Sigmoid colon (tissue), 7 donors: ENCODE results near the gene SLC2A13. TPM values are rescaled to one million over a fixed set of nuclear protein-coding genes. Genes with fewer than 3 reads are reported as not detected.

Source experiments
- DNase-seq: peaks from one replicate; pipeline ENCODE4 v3.0.0-alpha.2; 2019
- H3K27ac ChIP-seq, 4 donors: fragments of 200-600 bp; sonication (generic); one replicate each; pipeline ENCODE4 v1.5.1; 2016 to 2019; ENCODE audit warnings: mild to moderate bottlenecking in 1 of 4
- H3K27me3 ChIP-seq, 3 donors: fragments of 200-600 bp; sonication (generic); one replicate each; pipeline ENCODE4 v1.5.1; 2019; ENCODE audit warnings: mild to moderate bottlenecking in 1 of 3
- H3K36me3 ChIP-seq, 4 donors: fragments of 200-600 bp; sonication (generic); one replicate each; pipeline ENCODE4 v1.5.1; 2016 to 2019
- H3K4me1 ChIP-seq, 4 donors: fragments of 200-600 bp; sonication (generic); one replicate each; pipeline ENCODE4 v1.5.1; 2017 to 2019
- H3K4me3 ChIP-seq, 4 donors: fragments of 200-600 bp; sonication (generic); one replicate each; pipeline ENCODE4 v1.5.1; 2017 to 2019; ENCODE audit warnings: mild to moderate bottlenecking in 2 of 4, moderate library complexity in 1 of 4
- H3K9me3 ChIP-seq, 4 donors: fragments of 200-600 bp in 3 of 4; sonication (generic) in 3 of 4; one replicate each; pipeline versions ENCODE4 v1.5.1 to v1.6.1; 2013 to 2019
- EP300 ChIP-seq, 4 donors: sonication (generic); formaldehyde crosslinking; IDR thresholded peaks; one replicate each; pipeline ENCODE4 v1.6.1; 2017; ENCODE audit warnings: antibody characterized with exemption in 4 of 4
- POLR2A ChIP-seq, 2 donors: fragments of 450-650 bp; IDR thresholded peaks; one replicate each; pipeline ENCODE4 v1.6.1; 2016; ENCODE audit warnings: antibody characterized with exemption in 2 of 2, mild to moderate bottlenecking in 2 of 2, moderate library complexity in 2 of 2
- POLR2AphosphoS5 ChIP-seq, 4 donors: sonication (generic); formaldehyde crosslinking; IDR thresholded peaks; one replicate each; pipeline ENCODE4 v1.6.1; 2017; ENCODE audit warnings: antibody characterized with exemption in 4 of 4
- WGBS, 2 donors: extraction: QIAGEN DNeasy Blood & Tissue Kit; methylation state at CpG; one replicate each; pipeline ENCODE4 v1.1.7; 2013; 5-methylcytosine and 5-hydroxymethylcytosine counted together
- intact Hi-C: fragments of 100-400 bp; cut with DNase I; formaldehyde crosslinking; loops from one replicate; pipeline ENCODE4 v1.15.1; 2023
- polyA plus RNA-seq, 3 donors: library from polyadenylated mRNA; stranded (reverse); fragments of 200-250 nt; gene quantifications; one replicate each; pipeline ENCODE4 v1.2.3, GENCODE V29; 2013
- total RNA-seq, 4 donors: library from RNA; depleted of rRNA; stranded (reverse); fragments of >200 nt; gene quantifications; one replicate each; pipeline ENCODE4 v1.1.0, GENCODE V29; 2016
- TF ChIP-seq, protein P1 (sequence below), 4 experiments: fragments of 450-650 bp in 3 of 4; fragments of 200-600 bp in 1 of 4; IDR thresholded peaks; one replicate each; pipeline ENCODE4 v1.5.1; 2016 to 2019; ENCODE audit warnings: antibody characterized with exemption in 4 of 4, mild to moderate bottlenecking in 3 of 4, moderate library complexity in 2 of 4
- donor health status: healthy with polysubstance abuse.
- donor health status: Bipolar disorder and iron deficiency.
- donor health status: healthy.

SLC2A13 gene
- total and polyA plus RNA-seq, 7 donors = 1.8 to 32.3 (median 20.2) TPM

DNA sequence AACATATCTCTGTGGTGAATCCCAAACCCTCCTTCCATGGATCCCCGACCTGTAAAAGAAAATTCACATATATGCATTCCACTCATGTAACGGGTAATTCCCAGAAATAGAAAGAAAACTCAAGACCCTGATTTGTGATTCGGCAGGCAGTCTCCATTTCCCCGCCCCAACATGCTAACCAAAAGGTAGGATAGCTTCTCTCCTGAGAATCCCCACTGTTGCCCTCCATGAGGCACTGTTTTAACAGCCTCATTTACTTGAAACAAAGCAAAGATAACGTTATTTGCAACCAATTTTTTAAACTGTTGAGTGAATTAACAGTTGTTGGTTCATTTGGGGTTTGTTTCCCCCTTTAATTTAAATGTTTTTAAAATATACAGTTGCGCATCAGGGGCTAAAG lies 774 bp upstream of the SLC2A13 start:
- H3K9me3 ChIP-seq = no peaks in the 10 kb centered on the region
- peak overlapping the region in 3 of 4 donors; percentile 90 to 100 (median 99) for H3K4me3 ChIP-seq
- no peak for TF ChIP-seq POLR2AphosphoS5 (IDR thresholded peaks at IDR 0.05)
- TF ChIP-seq, protein P1, sequence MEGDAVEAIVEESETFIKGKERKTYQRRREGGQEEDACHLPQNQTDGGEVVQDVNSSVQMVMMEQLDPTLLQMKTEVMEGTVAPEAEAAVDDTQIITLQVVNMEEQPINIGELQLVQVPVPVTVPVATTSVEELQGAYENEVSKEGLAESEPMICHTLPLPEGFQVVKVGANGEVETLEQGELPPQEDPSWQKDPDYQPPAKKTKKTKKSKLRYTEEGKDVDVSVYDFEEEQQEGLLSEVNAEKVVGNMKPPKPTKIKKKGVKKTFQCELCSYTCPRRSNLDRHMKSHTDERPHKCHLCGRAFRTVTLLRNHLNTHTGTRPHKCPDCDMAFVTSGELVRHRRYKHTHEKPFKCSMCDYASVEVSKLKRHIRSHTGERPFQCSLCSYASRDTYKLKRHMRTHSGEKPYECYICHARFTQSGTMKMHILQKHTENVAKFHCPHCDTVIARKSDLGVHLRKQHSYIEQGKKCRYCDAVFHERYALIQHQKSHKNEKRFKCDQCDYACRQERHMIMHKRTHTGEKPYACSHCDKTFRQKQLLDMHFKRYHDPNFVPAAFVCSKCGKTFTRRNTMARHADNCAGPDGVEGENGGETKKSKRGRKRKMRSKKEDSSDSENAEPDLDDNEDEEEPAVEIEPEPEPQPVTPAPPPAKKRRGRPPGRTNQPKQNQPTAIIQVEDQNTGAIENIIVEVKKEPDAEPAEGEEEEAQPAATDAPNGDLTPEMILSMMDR (IDR thresholded peaks at IDR 0.05) = no peak
- no peak for TF ChIP-seq POLR2A (IDR thresholded peaks at IDR 0.05)
- TF ChIP-seq EP300 (IDR thresholded peaks at IDR 0.05) = no peak
- H3K27ac ChIP-seq = peak overlapping the region; percentile 83 to 95 (median 91)
- H3K36me3 ChIP-seq = no peaks in the 10 kb centered on the region
- 78 to 84% methylated on average over 6 of the region's 6 CpGs for WGBS, 2 donors
- peaks cover 0 to 40% (median 31%) of the 10 kb centered on the region in 4 donors for H3K4me1 ChIP-seq
- no peaks in the 10 kb centered on the region for H3K27me3 ChIP-seq
- DNase-seq = no peak
- intact Hi-C loops = loop anchor here (1.0 to 10.0 kb wide), 5 partner anchors 54 to 662 kb away; partner anchors contain the start of gene KIF21A

DNA sequence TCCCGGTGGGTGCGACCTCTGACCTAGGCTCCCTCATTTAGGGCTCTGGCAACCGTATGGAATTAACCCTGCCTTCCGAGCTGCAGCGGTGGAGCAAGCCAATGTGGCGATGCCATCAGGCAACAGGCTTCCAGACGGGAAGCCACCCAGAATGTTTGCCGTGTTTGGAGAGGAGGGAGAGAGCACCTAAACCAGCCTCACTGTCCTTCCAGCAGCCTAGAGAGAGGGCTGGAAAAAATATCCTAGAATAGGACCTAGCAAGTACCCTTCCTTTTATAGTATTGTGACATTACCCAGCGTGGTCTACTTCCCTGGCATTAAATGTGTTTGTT lies 287 bp upstream of the SLC2A13 start:
- H3K27me3 ChIP-seq = no peaks in the 10 kb centered on the region
- WGBS, 2 donors = 4 to 15% methylated on average over 9 of the region's 9 CpGs
- H3K36me3 ChIP-seq = no peaks in the 10 kb centered on the region
- DNase-seq = no peak
- intact Hi-C loops = loop anchor here (1.0 to 10.0 kb wide), 4 partner anchors 54 to 661 kb away; partner anchors contain the start of gene KIF21A
- no peaks in the 10 kb centered on the region for H3K9me3 ChIP-seq
- peaks cover 0 to 40% (median 34%) of the 10 kb centered on the region in 4 donors for H3K4me1 ChIP-seq
- TF ChIP-seq EP300 (IDR thresholded peaks at IDR 0.05) (no peak), POLR2A (IDR thresholded peaks at IDR 0.05) (no peak), POLR2AphosphoS5 (IDR thresholded peaks at IDR 0.05) (no peak)
- TF ChIP-seq, protein P1 (IDR thresholded peaks at IDR 0.05) = no peak
- peak overlapping the region; percentile 80 to 100 (median 94) for H3K4me3 ChIP-seq
- H3K27ac ChIP-seq = peak overlapping the region; percentile 83 to 95 (median 91)

DNA sequence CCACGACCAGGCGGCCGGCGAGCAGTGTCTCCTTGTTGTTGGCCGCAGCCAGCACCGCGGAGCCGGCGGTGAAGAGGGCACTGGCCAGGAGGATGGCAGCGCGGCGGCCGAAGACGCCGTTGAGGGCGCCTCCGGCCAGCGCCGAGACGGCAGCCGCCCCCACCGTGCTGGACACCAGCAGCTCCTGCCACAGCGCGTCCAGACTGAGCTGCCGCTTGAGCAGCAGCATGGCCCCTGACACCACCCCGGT lies 691 bp downstream of the SLC2A13 start:
- peak; percentile 77 for DNase-seq
- H3K27ac ChIP-seq = peak overlapping the region; percentile 83 to 95 (median 91)

DNA sequence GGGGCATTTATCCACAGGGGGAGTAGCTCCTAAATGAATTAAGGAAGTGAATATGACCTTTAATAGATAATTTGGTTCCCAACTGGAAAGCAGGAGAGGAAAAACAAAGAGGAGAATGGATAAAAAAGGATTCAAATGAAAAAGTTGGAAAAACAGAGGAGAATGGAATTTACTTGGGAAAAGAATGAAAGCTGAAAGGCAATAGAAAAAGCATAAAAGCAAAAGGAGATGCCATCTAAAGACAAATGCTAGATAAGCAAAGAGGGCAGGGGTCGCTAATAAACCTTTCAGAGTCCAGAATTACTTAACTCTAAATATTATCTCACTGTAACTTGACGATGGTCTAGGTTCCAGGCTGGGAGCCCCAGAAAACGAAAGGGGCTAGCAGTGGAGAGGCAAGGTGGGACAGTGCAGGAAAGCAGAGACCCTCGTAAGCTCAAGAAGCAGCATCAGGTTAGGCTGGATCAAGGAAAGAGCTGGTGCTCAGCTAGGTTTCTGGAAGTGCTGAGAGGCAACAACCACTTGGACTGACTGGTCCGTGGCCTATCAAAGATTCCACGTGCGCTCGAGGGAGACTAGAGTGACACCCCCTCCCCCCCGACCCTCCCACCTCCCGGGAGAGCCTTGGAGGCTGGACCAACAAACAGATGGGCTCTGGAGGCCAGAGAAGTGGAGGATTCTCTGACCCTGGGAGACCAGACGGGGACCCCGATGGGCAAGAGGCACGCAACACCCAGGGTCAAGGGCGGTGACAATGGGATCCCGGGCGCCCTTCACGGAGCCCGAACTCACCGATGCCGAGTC lies 1.2 kb downstream of the SLC2A13 start:
- H3K27me3 ChIP-seq = no peaks in the 10 kb centered on the region
- peak; percentile 74 for DNase-seq
- no peaks in the 10 kb centered on the region for H3K36me3 ChIP-seq
- no peaks in the 10 kb centered on the region for H3K9me3 ChIP-seq
- TF ChIP-seq POLR2A (IDR thresholded peaks at IDR 0.05) (no peak), EP300 (IDR thresholded peaks at IDR 0.05) (no peak), POLR2AphosphoS5 (IDR thresholded peaks at IDR 0.05) (no peak)
- TF ChIP-seq, protein P1 (IDR thresholded peaks at IDR 0.05) = no peak
- intact Hi-C loops = loop anchor here (5.0 to 10.0 kb wide), 3 partner anchors 52 to 660 kb away; partner anchors contain the start of gene KIF21A
- peak overlapping the region; percentile 80 to 100 (median 94) for H3K4me3 ChIP-seq
- WGBS, 2 donors = 6 to 18% methylated on average over 20 of the region's 20 CpGs
- peaks cover 0 to 48% (median 34%) of the 10 kb centered on the region in 4 donors for H3K4me1 ChIP-seq
- H3K27ac ChIP-seq = peak overlapping the region; percentile 83 to 95 (median 91)

More for the DNA sequence above, 691 bp downstream of the SLC2A13 start:
- Histone ChIP-seq H3K4me3 (peak overlapping the region; percentile 80 to 100 (median 94)), H3K36me3 (no peaks in the 10 kb centered on the region), H3K4me1 (peaks cover 0 to 42% (median 34%) of the 10 kb centered on the region in 4 donors), H3K27me3 (no peaks in the 10 kb centered on the region), H3K9me3 (no peaks in the 10 kb centered on the region)
- WGBS, 2 donors = 0% methylated on average over 26 of the region's 26 CpGs
- no peak for TF ChIP-seq EP300 (IDR thresholded peaks at IDR 0.05)
- no peak for TF ChIP-seq POLR2AphosphoS5 (IDR thresholded peaks at IDR 0.05)
- no peak for TF ChIP-seq POLR2A (IDR thresholded peaks at IDR 0.05)
- TF ChIP-seq, protein P1 (IDR thresholded peaks at IDR 0.05) = no peak
- intact Hi-C loops = loop anchor here (5.0 to 10.0 kb wide), 3 partner anchors 53 to 660 kb away; partner anchors contain the start of gene KIF21A
